ENCODE data around the gene SMOC1.

- TF ChIP-seq POLR2A (IDR thresholded peaks at IDR 0.05): no peak
- no peak for TF ChIP-seq CTCF (IDR thresholded peaks at IDR 0.05)
These were observed 48.9 kb downstream of the SMOC1 start for GRCh38 chr14:69928111-69928523.

All from stomach (tissue), 4 donors.